Measurements from ENCODE around the gene KCNA4. TPM values are rescaled to one million over a fixed set of nuclear protein-coding genes. Genes with fewer than 3 reads are reported as not detected.
"Not testable (repeated sequence)": the region's sequence is repeated elsewhere in the genome, so short reads cannot be mapped to it uniquely, and the experiment has no call there.

The KCNA4 gene
- total RNA-seq, 4 donors from 2014 or later, result not detected

DNA sequence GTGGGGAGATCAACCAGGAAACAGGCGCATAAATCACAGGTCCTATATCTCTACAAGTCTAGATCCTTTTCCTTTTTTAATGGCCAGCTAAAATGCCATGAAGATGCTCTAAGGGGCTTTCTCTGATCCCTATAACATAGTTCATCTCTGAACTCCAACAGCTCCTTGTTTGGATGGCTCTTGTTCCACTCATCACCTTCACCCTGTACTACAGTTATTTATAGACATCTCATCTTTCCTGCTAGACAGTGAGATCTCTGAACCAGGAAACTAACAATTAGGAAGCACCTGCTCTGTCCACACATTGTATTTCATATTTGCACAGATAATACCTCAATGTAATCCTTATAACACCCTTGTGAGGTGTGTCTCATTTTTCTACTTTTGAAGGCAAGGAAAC lies 31.6 kb downstream of the KCNA4 start:
- Histone ChIP-seq H3K4me3 (no peak overlapping the region), H3K36me3 (no peaks in the 10 kb centered on the region), H3K9me3 (no peaks in the 10 kb centered on the region), H3K27ac (no peak overlapping the region), H3K4me1 (no peaks in the 10 kb centered on the region), H3K27me3 (no peaks in the 10 kb centered on the region)
- TF ChIP-seq POLR2A (IDR thresholded peaks at IDR 0.05), result no peak
- TF ChIP-seq, protein P1, sequence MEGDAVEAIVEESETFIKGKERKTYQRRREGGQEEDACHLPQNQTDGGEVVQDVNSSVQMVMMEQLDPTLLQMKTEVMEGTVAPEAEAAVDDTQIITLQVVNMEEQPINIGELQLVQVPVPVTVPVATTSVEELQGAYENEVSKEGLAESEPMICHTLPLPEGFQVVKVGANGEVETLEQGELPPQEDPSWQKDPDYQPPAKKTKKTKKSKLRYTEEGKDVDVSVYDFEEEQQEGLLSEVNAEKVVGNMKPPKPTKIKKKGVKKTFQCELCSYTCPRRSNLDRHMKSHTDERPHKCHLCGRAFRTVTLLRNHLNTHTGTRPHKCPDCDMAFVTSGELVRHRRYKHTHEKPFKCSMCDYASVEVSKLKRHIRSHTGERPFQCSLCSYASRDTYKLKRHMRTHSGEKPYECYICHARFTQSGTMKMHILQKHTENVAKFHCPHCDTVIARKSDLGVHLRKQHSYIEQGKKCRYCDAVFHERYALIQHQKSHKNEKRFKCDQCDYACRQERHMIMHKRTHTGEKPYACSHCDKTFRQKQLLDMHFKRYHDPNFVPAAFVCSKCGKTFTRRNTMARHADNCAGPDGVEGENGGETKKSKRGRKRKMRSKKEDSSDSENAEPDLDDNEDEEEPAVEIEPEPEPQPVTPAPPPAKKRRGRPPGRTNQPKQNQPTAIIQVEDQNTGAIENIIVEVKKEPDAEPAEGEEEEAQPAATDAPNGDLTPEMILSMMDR (IDR thresholded peaks at IDR 0.05), result no peak
- no peak for DNase-seq

DNA sequence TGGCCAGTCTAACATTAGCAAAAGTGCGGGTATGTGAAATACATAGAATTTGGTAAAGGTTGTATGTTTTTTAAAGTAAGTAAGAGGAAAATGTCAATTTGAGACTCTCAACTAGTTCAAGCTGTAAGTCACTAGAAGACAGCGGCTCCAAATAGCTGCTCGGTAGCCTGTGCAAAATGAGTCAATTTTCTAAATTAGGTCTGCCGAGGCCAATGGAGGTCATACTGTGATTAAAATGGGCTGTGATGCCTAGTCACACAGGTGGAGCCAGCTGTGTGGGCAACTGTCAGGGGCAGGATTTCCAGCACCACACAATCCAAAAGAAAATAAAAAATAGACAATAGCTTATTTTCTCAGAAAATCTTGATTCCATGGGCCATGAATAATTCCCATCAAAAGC lies 32.3 kb downstream of the KCNA4 start:
- no peak for DNase-seq
- no peaks in the 10 kb centered on the region for H3K9me3 ChIP-seq
- no peaks in the 10 kb centered on the region for H3K4me1 ChIP-seq
- no peaks in the 10 kb centered on the region for H3K36me3 ChIP-seq
- no peaks in the 10 kb centered on the region for H3K27me3 ChIP-seq
- H3K27ac ChIP-seq, result no peak overlapping the region
- H3K4me3 ChIP-seq, result no peak overlapping the region
- TF ChIP-seq, protein P1 (IDR thresholded peaks at IDR 0.05), result no peak
- TF ChIP-seq POLR2A (IDR thresholded peaks at IDR 0.05), result no peak

DNA sequence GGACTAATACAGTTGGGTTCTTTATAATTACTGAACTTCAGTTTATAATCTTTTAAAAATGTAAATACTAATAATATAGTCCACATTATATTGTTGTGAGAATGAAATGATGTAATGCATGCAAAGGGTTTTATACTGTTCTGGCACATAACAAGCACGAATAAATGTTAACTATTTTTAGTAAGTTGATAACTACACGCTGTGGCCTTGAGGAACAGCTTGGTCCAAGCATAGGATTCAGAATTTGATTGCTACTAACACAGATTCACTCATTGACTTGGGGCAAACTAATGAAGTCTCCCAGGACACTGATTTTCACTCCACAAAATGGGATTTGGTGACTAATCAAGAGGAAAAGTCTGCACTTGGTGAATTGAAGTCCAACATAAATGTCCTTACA lies 38.3 kb downstream of the KCNA4 start:
- H3K36me3 ChIP-seq, result no peaks in the 10 kb centered on the region
- H3K4me3 ChIP-seq, result no peak overlapping the region
- no peaks in the 10 kb centered on the region for H3K4me1 ChIP-seq
- H3K27me3 ChIP-seq, result no peaks in the 10 kb centered on the region
- H3K27ac ChIP-seq, result no peak overlapping the region
- no peaks in the 10 kb centered on the region for H3K9me3 ChIP-seq
- no peak for DNase-seq
- TF ChIP-seq, protein P1 (IDR thresholded peaks at IDR 0.05), result no peak
- TF ChIP-seq POLR2A (IDR thresholded peaks at IDR 0.05), result no peak

DNA sequence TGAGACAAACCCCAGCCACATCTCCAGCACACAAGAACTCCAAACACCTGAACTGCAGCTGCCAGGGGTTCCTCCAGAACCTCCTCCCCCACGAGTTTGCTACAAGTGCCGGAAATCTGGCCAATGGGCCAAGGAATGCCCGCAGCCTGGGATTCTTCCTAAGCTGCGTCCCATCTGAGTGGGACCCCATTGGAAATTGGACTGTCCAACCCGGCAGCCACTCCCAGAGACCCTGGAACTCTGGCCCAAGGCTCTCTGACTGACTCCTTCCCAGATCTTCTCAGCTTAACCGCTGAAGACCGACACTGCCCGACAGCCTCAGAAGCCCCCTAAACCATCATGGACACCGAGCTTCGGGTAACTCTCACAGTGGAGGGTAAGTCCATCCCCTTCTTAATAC lies 41.2 kb downstream of the KCNA4 start:
- not testable (repeated sequence) for H3K4me3 ChIP-seq, H3K4me1 ChIP-seq, H3K9me3 ChIP-seq, H3K27ac ChIP-seq, H3K36me3 ChIP-seq, DNase-seq, H3K27me3 ChIP-seq

DNA sequence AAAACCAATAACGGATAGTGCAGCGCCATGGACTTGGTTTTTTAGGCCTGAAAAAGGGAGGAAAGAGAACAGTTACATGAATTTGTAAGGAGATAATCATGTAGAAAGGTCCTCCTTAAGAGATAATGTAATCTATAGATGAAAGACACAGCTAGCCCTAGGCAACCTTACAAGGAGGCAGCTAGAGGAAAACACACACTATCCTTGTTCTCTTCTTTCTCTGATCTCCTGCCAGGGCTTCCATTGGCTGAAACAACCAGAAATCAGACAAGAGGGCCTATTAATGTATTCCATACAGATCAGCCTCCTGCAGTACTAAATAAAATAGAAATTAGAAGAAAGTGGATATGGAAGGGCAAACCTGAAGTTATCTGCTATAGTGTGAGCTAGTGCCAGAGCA lies 53.0 kb downstream of the KCNA4 start:
- Histone ChIP-seq H3K36me3 (no peaks in the 10 kb centered on the region), H3K4me3 (no peak overlapping the region), H3K4me1 (no peaks in the 10 kb centered on the region), H3K27ac (no peak overlapping the region), H3K27me3 (no peaks in the 10 kb centered on the region), H3K9me3 (no peaks in the 10 kb centered on the region)
- no peak for TF ChIP-seq POLR2A (IDR thresholded peaks at IDR 0.05)
- no peak for DNase-seq

DNA sequence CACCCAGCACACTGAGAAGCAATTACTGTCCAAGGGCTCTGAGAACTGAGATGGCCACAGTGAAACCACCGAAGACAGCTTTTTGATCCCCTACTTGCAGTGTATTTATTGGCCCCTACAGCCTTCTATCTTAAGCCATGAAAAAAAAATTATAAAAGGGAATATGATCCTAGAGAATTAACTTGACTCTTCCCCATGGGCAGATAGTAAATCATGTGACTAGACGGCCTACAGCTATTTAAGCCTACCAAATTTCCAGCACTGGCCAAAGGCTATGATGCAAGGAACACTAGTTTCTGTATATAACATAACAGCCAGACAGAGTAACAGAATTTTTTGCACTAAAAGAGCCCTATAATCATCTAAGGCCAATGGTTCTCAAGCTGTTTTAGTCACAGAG lies 53.8 kb downstream of the KCNA4 start:
- no peak for DNase-seq
- no peaks in the 10 kb centered on the region for H3K36me3 ChIP-seq
- no peaks in the 10 kb centered on the region for H3K27me3 ChIP-seq
- TF ChIP-seq, protein P1 (IDR thresholded peaks at IDR 0.05), result no peak
- no peak for TF ChIP-seq POLR2A (IDR thresholded peaks at IDR 0.05)
- H3K4me3 ChIP-seq, result no peak overlapping the region
- H3K9me3 ChIP-seq, result no peaks in the 10 kb centered on the region
- H3K4me1 ChIP-seq, result no peaks in the 10 kb centered on the region
- no peak overlapping the region for H3K27ac ChIP-seq

DNA sequence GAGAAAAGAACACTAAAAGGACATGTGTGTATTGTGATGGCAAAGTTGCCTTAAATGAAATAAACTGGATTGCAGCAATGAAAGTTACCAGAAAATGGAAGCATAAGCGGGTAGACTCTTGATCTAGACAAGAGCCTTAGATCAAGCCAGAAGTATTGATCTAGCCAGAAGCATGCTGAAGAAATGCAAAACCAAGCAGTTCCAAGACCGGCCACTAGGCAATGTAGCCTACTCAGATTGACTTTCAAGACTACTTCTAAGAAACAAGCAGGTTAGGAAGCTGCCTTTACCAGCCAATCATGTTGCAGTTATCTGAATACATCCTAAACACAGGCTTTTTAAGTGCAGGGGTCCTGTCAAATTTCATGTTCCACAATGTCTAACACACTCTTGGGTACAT lies 54.6 kb downstream of the KCNA4 start:
- Histone ChIP-seq H3K4me3 (no peak overlapping the region), H3K4me1 (no peaks in the 10 kb centered on the region), H3K27ac (no peak overlapping the region), H3K27me3 (no peaks in the 10 kb centered on the region), H3K9me3 (no peaks in the 10 kb centered on the region), H3K36me3 (no peaks in the 10 kb centered on the region)
- TF ChIP-seq POLR2A (IDR thresholded peaks at IDR 0.05), result no peak
- TF ChIP-seq, protein P1 (IDR thresholded peaks at IDR 0.05), result no peak
- no peak for DNase-seq
